Bronchial epithelial cell (primary cell): ENCODE data around the gene CTSA. TPM values are rescaled to one million over a fixed set of nuclear protein-coding genes. Genes with fewer than 3 reads are reported as not detected.

Experiments
- DNase-seq: peaks from one replicate; pipeline ENCODE4 v3.0.0-alpha.2; 2010; ENCODE audit warnings: low read depth
- FAIRE-seq: peaks from 2 replicates; lab custom pipeline; 2011; peaks lifted over from hg19 to GRCh38; lab: Jason Lieb, UNC
- H3K27me3 ChIP-seq: 2 replicates; pipeline ENCODE4 v1.5.1; 2011; ENCODE audit warnings: low read length; ENCODE audit not compliant: control insufficient read depth, insufficient read depth
- H3K36me3 ChIP-seq: 2 replicates; pipeline ENCODE4 v1.5.1; 2011; ENCODE audit warnings: low read length; ENCODE audit not compliant: control insufficient read depth, insufficient read depth
- H3K4me3 ChIP-seq: 2 replicates; pipeline ENCODE4 v1.5.1; 2011; ENCODE audit warnings: mild to moderate bottlenecking, low read depth, low read length, control low read depth
- CTCF ChIP-seq: IDR thresholded peaks from 2 replicates; pipeline ENCODE4 v1.5.1; 2011; ENCODE audit warnings: mild to moderate bottlenecking, moderate library complexity, low read length, control low read depth, inconsistent platforms; ENCODE audit not compliant: insufficient read depth, severe bottlenecking
- total RNA-seq: library from RNA; depleted of rRNA; stranded (reverse); fragments of >200 nt; gene quantifications from 2 replicates; pipeline ENCODE4 v1.2.1, GENCODE V29; 2014

The CTSA gene
- total RNA-seq, 1 donor from 2014 or later, result 16.8 TPM

- DNase-seq, result no peak
- no peak for FAIRE-seq
- no peaks in the 10 kb centered on the region for H3K36me3 ChIP-seq
- TF ChIP-seq CTCF, result no peak
- no peak overlapping the region for H3K4me3 ChIP-seq
- H3K27me3 ChIP-seq, result no peaks in the 10 kb centered on the region
Observed at GRCh38 chr20:45861221-45862075, 29.7 kb upstream of the CTSA start.

GRCh38 chr20:45863543-45864470, 27.3 kb upstream of the CTSA start:
- DNase-seq, result no peak
- FAIRE-seq, result no peak
- TF ChIP-seq CTCF, result no peak
- Histone ChIP-seq H3K27me3 (no peaks in the 10 kb centered on the region), H3K36me3 (no peaks in the 10 kb centered on the region), H3K4me3 (no peak overlapping the region)

DNA sequence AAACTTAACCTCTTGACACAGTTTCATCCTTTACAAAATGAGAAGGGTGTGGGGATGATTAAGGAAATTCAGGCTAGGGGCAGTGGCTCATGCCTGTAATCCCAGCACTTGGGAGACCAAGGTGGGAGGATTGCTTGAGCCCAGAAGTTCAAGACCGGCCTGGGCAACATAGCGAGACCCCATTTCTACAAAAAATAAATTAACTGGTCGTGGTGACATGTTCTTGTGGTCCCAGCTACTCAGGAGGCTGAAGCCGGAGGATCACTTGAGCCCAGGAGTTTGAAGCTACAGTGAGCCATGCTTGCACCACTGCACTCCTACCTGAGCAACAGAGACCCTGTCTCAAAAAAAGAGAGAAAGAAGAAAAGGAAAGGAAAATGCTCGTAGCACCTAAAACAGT, 24.7 kb upstream of the CTSA start:
- Histone ChIP-seq H3K27me3 (no peaks in the 10 kb centered on the region), H3K36me3 (no peaks in the 10 kb centered on the region), H3K4me3 (no peak overlapping the region)
- TF ChIP-seq CTCF, result no peak
- no peak for DNase-seq
- no peak for FAIRE-seq

DNA sequence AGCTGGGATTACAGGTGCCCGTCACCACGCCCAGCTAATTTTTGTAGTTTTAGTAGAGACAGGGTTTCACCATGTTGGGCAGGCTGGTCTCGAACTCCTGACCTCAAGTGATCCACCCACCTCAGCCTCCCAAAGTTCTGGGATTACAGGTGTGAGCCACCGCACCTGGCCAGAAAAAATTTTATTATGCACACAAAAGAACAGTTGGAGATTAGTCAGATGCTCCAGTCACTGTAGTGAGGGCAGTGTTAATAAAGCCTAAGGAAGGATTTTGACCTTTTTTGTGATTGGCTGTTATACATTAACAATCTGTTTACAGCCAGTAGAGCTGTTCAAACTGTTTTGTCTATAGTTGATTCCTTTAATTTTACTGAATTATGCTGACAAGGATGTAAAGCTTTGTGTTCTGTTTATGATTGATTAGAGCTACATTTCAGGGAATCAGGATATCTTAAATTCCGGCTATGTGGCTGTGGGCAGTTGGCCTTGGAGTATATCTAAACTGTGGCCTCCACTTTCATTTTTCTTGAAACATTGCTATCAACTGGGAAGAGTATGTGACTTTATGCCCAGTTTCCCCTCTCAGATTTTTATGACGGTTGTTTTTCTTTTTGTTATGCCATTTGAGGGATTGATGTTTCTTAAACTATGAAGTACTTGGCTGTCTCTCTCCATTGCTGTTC, 23.9 kb upstream of the CTSA start:
- Histone ChIP-seq H3K4me3 (no peak overlapping the region), H3K36me3 (no peaks in the 10 kb centered on the region), H3K27me3 (no peaks in the 10 kb centered on the region)
- DNase-seq (no peak), FAIRE-seq (no peak)
- TF ChIP-seq CTCF, result no peak

GRCh38 chr20:45867819-45868176, 23.3 kb upstream of the CTSA start:
- Histone ChIP-seq H3K4me3 (no peak overlapping the region), H3K27me3 (no peaks in the 10 kb centered on the region), H3K36me3 (no peaks in the 10 kb centered on the region)
- no peak for TF ChIP-seq CTCF
- DNase-seq (peak; percentile 79), FAIRE-seq (no peak)
